Ectodermal cell (in vitro differentiated cells): ENCODE results near the gene MCF2L.

Source experiments
- H3K27ac ChIP-seq: 2 replicates; pipeline ENCODE4 v1.7.0; 2013; ENCODE audit warnings: mild to moderate bottlenecking, low read depth, low read length; ENCODE audit not compliant: insufficient read depth, poor library complexity, severe bottlenecking
- H3K27me3 ChIP-seq: 2 replicates; pipeline ENCODE4 v1.7.0; 2013; ENCODE audit warnings: mild to moderate bottlenecking, low read length; ENCODE audit not compliant: insufficient read depth, control insufficient read depth, poor library complexity, severe bottlenecking
- H3K36me3 ChIP-seq: one replicate; pipeline ENCODE4 v1.7.0; 2013; ENCODE audit warnings: low read length; ENCODE audit not compliant: control insufficient read depth, insufficient read depth
- H3K4me1 ChIP-seq: one replicate; pipeline ENCODE4 v1.7.0; 2013; ENCODE audit warnings: low read length; ENCODE audit not compliant: control insufficient read depth, insufficient read depth
- H3K4me3 ChIP-seq: 2 replicates; pipeline ENCODE4 v1.7.0; 2013; ENCODE audit warnings: low read depth, low read length, control low read depth; ENCODE audit not compliant: insufficient read depth
- H3K9me3 ChIP-seq: 2 replicates; pipeline ENCODE4 v1.7.0; 2013; ENCODE audit warnings: mild to moderate bottlenecking, low read length, moderate library complexity; ENCODE audit not compliant: control insufficient read depth
- WGBS, 2 experiments: methylation state at CpG; one replicate each; pipeline ENCODE4 v1.1.7; 2013; ENCODE audit warnings: missing lambda C conversion rate in 2 of 2; 5-methylcytosine and 5-hydroxymethylcytosine counted together

MCF2L gene

DNA sequence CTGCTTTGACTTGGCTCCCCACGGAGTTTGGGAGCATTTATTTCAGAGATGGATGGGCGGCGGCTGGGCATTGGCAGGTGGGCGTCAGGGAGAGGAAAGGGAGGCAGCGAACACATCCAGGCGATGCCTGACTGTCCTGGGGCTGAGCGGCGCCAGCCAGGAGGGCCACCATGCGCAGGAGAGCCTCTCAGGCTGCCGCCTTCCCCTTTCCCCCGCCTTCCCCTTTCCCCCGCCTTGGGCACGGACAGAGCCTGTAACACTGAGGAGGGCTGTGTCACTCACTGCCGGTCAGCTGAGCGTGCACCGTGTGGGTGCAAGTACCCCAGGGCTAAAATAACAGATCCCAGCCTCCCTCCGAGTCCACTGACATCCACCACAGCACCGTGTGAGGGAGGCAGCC, 11.4 kb downstream of the MCF2L start:
- Histone ChIP-seq H3K36me3 (no peaks in the 10 kb centered on the region), H3K4me1 (peaks cover 8% of the 10 kb centered on the region), H3K9me3 (no peaks in the 10 kb centered on the region), H3K27ac (no peak overlapping the region), H3K4me3 (no peak overlapping the region), H3K27me3 (no peaks in the 10 kb centered on the region)
- 71 to 76% methylated on average over 18 of the region's 18 CpGs for WGBS, 2 experiments

DNA sequence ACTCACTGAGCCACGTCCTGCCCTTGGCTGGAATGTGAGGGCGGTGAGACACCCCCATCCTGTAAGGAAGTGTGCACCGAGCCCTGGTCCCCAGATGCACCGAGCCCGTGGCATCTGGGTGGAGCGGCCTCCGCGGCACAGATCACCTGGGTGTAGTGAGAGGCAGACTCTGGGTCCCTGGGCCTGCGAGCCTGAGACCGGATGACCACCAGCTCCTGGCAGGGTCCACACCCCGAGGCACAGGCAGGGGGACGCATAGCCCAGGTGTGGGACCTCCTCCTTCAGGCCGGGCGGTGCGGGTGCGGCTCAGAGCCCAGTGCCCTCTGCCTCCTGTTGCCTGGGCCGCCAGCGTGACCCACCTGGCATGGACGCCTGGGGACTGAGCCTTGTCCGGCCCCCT, 12.4 kb downstream of the MCF2L start:
- no peak overlapping the region for H3K27ac ChIP-seq
- no peaks in the 10 kb centered on the region for H3K9me3 ChIP-seq
- peaks cover 8% of the 10 kb centered on the region for H3K4me1 ChIP-seq
- no peaks in the 10 kb centered on the region for H3K36me3 ChIP-seq
- WGBS, 2 experiments, result 87 to 88% methylated on average over 20 of the region's 20 CpGs
- H3K4me3 ChIP-seq, result no peak overlapping the region
- H3K27me3 ChIP-seq, result no peaks in the 10 kb centered on the region

DNA sequence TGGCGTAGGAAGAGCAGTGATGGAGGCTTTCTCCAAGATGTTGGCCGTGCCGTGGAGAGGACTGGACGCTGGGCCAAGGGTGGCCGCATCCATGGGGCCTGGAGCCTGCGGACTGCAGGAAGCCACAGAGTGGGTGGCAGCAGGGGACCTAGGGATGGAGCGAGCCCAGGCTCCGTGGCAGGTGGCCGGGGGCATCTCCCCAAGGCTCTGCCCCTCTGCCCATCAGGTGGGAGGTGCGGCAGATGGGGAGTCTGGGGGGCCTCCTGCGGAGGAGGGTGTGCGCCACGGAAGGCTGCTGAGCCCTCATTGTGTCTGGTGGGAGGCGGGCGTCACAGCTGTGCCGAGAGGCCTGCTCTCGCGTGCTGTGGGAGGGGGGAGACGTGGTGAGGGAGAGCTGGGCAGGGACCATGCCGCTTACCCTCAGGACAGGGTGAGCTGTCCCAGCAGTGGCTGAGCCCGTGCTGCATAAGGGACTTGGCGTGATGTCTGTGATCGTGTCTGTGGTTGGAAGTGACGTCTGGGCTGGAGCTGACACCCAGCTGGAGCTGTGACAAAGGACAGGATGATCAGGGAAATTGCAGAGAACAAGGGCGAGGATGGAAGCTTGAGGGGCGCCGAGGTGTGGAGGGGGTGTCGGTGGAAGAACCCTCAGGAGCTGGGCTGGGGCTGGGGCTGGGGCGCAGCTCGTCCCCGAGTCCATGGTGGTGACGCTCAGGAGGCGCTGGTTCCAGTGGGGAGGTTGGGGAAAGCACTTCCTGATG, 13.4 kb downstream of the MCF2L start:
- no peak overlapping the region for H3K4me3 ChIP-seq
- no peaks in the 10 kb centered on the region for H3K36me3 ChIP-seq
- no peaks in the 10 kb centered on the region for H3K27me3 ChIP-seq
- H3K9me3 ChIP-seq, result no peaks in the 10 kb centered on the region
- 93% methylated on average over 33 of the region's 33 CpGs for WGBS, 2 experiments
- H3K4me1 ChIP-seq, result peaks cover 8% of the 10 kb centered on the region
- H3K27ac ChIP-seq, result no peak overlapping the region

DNA sequence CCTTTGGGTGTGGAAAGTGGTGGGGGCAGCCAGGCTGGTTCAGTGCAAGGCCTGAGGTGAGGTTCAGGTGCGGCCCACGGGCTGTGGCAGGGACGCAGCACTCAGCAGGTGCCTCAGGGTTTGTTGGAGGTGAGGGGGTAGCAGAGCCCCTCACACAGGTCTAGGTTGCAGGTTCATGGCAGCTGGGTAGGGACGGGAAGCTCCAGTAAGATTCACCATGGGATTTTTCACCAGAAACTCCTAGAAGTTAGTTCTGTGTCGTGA, 14.0 kb downstream of the MCF2L start:
- no peaks in the 10 kb centered on the region for H3K9me3 ChIP-seq
- H3K4me1 ChIP-seq, result peaks cover 8% of the 10 kb centered on the region
- no peak overlapping the region for H3K4me3 ChIP-seq
- H3K27me3 ChIP-seq, result no peaks in the 10 kb centered on the region
- H3K36me3 ChIP-seq, result no peaks in the 10 kb centered on the region
- H3K27ac ChIP-seq, result no peak overlapping the region
- WGBS, 2 experiments, result 92 to 93% methylated on average over 5 of the region's 5 CpGs

DNA sequence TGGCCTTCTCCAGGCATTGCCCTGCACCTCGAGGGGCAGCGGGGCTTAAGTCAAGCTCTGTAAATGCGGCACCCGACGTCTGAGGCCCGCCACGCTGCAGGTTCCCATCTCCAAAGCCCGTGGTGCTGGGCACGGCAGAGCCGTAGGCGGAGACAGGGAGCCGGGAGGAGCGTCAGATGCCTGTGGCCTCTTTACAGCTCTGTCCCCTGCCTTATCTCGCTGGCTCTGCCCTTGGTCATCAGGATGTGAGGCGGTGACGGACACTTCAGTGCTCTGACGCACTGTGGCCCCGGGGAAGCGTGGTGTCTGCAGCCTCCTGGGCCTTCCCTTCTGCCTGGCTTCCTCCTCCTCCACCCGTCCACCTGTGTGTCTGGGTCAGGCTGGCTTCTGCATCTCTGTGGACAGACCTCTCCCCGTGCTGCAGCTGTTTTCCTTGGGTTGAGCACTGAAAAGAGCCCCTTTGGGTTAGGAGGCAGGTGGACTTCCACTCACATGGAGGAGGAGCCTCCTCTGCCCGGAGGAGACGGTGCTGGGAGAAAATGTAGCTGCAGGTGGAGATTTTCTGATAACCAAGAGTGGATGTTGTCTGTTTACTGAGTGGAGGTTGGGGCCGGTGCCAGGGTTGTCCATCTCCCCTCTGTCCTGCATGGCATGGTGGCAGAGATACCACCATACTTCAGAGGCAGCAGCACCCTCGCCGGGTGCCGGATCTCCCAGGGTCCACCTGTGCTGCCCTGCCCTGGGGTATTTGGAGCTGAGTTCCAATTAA, 14.6 kb downstream of the MCF2L start:
- H3K27ac ChIP-seq, result no peak overlapping the region
- no peaks in the 10 kb centered on the region for H3K27me3 ChIP-seq
- 77% methylated on average over 27 of the region's 27 CpGs for WGBS, 2 experiments

DNA sequence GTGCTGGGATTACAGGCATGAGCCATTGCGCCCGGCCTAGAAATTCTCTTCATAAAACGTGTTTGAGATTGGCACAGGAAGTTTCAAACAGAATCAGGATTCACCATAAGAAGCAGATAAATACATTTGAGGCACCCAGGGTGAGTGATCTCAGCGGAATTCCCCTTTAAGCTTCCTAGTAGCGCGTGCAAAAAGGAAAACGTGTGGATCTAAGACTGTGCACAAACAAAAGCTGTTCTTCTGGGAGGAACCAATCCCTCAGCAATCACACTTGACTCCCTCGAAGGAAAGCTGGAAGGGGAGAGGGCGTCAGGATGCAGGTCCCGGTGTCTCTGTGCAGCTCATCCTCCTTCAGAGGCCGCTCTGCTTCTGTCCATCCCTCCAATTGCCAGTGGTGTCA, 15.5 kb downstream of the MCF2L start:
- 82 to 83% methylated on average over 11 of the region's 11 CpGs for WGBS, 2 experiments
- no peaks in the 10 kb centered on the region for H3K27me3 ChIP-seq
- no peaks in the 10 kb centered on the region for H3K36me3 ChIP-seq
- H3K9me3 ChIP-seq, result no peaks in the 10 kb centered on the region
- no peak overlapping the region for H3K27ac ChIP-seq
- peaks cover 8% of the 10 kb centered on the region for H3K4me1 ChIP-seq
- H3K4me3 ChIP-seq, result no peak overlapping the region

More for the DNA sequence above, 14.6 kb downstream of the MCF2L start:
- no peak overlapping the region for H3K4me3 ChIP-seq
- no peaks in the 10 kb centered on the region for H3K36me3 ChIP-seq
- no peaks in the 10 kb centered on the region for H3K9me3 ChIP-seq
- peaks cover 8% of the 10 kb centered on the region for H3K4me1 ChIP-seq

DNA sequence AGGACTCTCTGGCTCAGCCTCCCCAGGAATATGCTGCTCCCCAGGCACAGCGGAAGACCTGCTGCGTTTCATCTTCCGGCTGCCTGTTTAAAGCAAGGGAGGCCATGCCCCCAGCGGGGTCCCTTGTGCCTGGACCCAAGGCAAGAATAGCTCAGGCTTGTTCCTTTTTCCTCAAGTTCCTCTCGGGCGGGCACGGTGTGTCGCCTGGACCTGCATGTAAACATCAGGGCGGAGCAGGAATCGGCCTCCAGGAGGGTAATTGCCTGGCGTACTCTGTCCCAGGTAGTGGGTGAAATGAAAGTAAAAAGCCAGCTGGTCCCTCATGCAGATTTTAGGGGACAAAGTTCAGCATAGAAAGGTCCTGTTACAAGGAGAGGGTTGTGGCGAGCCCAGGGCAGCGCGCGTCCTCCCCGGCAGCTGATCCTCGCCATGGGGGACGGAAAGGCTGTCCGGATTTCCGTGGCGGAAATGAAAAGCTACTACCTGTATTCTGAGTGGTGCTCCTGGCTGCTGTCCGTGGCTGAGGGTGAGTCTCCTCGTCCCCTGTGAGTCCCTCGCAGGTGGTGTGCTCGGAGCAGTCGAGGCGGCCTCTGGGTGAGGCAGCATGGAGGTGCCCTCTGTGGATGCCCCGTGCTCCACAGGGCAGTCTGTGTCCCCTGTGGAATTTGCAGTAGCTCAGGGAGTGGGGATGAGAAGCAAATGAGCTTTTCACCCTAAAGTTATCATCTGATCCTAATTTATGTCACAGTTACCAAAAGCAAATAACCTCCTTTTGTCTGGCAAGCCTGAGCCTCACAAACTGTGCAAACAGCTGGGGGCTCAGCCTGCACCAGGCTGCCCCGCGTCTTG, 16.2 kb downstream of the MCF2L start:
- Histone ChIP-seq H3K4me3 (no peak overlapping the region), H3K4me1 (peaks cover 8% of the 10 kb centered on the region), H3K27ac (no peak overlapping the region), H3K9me3 (no peaks in the 10 kb centered on the region), H3K27me3 (no peaks in the 10 kb centered on the region), H3K36me3 (no peaks in the 10 kb centered on the region)
- WGBS, 2 experiments, result 88% methylated on average over 30 of the region's 30 CpGs

DNA sequence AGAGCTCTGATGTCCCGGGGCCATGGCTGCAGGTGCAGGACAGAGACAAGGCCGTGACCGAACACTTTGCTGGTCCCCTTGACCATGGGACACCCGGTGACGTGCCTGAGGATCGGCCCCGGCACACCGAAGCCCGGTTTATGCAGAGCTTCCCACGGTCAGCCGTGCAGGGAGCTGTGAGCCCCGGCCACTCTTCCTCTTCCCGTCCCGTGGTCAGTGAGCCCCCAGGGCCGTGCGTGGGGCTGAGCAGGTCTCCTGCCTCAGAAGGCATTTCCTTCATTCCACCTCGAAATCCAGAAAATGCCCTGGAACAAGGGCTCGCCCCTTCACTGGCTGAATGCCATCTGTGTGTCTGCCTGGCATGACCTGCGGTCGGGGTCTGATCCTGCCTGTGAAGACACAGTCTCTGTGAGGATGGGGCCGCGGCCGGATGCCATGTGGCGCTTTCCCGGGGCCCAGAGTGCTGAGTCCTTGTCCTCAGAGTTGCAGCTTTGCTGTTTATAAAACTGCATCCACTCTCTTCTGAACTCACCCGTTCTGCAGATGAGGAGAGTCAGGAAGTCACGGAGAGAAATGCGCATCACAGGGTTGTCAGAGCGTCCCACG, 16.9 kb downstream of the MCF2L start:
- H3K27ac ChIP-seq, result no peak overlapping the region
- H3K4me1 ChIP-seq, result peaks cover 6% of the 10 kb centered on the region
- no peaks in the 10 kb centered on the region for H3K27me3 ChIP-seq
- H3K4me3 ChIP-seq, result no peak overlapping the region
- 92 to 93% methylated on average over 30 of the region's 30 CpGs for WGBS, 2 experiments
- no peaks in the 10 kb centered on the region for H3K9me3 ChIP-seq
- H3K36me3 ChIP-seq, result no peaks in the 10 kb centered on the region

DNA sequence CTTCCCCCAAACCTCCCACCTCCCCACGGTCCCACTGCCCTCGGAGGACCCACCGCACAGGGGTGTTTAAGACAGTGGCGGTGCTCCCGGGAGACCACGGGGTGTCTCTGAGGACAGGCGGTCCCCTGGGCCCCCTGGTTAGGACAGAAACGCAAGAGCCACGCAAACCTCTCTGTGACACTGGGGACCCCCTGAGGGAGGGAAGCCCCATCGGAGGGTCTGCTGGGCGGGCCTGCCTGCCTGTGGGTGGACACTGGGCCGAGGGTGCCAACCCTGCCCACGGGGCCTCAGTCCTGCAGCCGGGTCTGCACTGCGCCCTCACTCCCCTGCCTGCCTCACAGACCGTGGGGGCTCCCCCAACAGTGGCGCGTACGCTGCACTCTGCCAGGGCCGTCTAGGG, 17.5 kb downstream of the MCF2L start:
- no peak overlapping the region for H3K27ac ChIP-seq
- no peaks in the 10 kb centered on the region for H3K36me3 ChIP-seq
- H3K4me3 ChIP-seq, result no peak overlapping the region
- peaks cover 6% of the 10 kb centered on the region for H3K4me1 ChIP-seq
- no peaks in the 10 kb centered on the region for H3K9me3 ChIP-seq
- no peaks in the 10 kb centered on the region for H3K27me3 ChIP-seq
- 89 to 92% methylated on average over 20 of the region's 20 CpGs for WGBS, 2 experiments
